ENCODE measurements around the gene SUMF1. TPM values are rescaled to one million over a fixed set of nuclear protein-coding genes. Genes with fewer than 3 reads are reported as not detected.
A peak's percentile ranks its signal among the peaks of the same experiment; 100 is the strongest.

The SUMF1 gene
- total RNA-seq, 1 donor = 94.5 TPM

GRCh38 chr3:4380013-4380412 lies 87.1 kb downstream of the SUMF1 start:
- Histone ChIP-seq H3K27ac (ENCODE audit: low read depth, low read length) (no peak overlapping the region), H3K27me3 (ENCODE audit: insufficient read depth, low read length) (no peaks in the 10 kb centered on the region), H3K4me1 (ENCODE audit: insufficient read depth, low read length) (no peaks in the 10 kb centered on the region), H4K20me1 (ENCODE audit: insufficient read depth, low read length) (no peaks in the 10 kb centered on the region), H3K4me2 (ENCODE audit: insufficient read depth, low read length) (no peak overlapping the region), H2AFZ (ENCODE audit: low read length) (no peak overlapping the region), H3K9me3 (ENCODE audit: low read depth, low read length) (no peaks in the 10 kb centered on the region), H3K36me3 (ENCODE audit: insufficient read depth, low read length) (no peaks in the 10 kb centered on the region), H3K4me3 (ENCODE audit: insufficient read depth, low read length) (no peak overlapping the region), H3K79me2 (ENCODE audit: insufficient read depth, low read length) (no peaks in the 10 kb centered on the region)
- TF ChIP-seq CTCF (IDR thresholded peaks at IDR 0.05; ENCODE audit: extremely low read depth, low read depth, low read length) = no peak
- no peak for DNase-seq (ENCODE audit: insufficient read length, low spot score, missing footprints)

GRCh38 chr3:4376499-4376898 lies 90.6 kb downstream of the SUMF1 start:
- H3K27ac ChIP-seq (ENCODE audit: low read depth, low read length) = no peak overlapping the region
- H3K27me3 ChIP-seq (ENCODE audit: insufficient read depth, low read length) = no peaks in the 10 kb centered on the region
- no peaks in the 10 kb centered on the region for H3K79me2 ChIP-seq (ENCODE audit: insufficient read depth, low read length)
- no peaks in the 10 kb centered on the region for H3K4me1 ChIP-seq (ENCODE audit: insufficient read depth, low read length)
- DNase-seq (ENCODE audit: insufficient read length, low spot score, missing footprints) = peak; percentile 30
- no peak overlapping the region for H2AFZ ChIP-seq (ENCODE audit: low read length)
- no peak for TF ChIP-seq CTCF (IDR thresholded peaks at IDR 0.05; ENCODE audit: extremely low read depth, low read depth, low read length)
- H3K4me2 ChIP-seq (ENCODE audit: insufficient read depth, low read length) = no peak overlapping the region
- no peaks in the 10 kb centered on the region for H3K36me3 ChIP-seq (ENCODE audit: insufficient read depth, low read length)
- no peaks in the 10 kb centered on the region for H4K20me1 ChIP-seq (ENCODE audit: insufficient read depth, low read length)
- H3K9me3 ChIP-seq (ENCODE audit: low read depth, low read length) = no peaks in the 10 kb centered on the region
- no peak overlapping the region for H3K4me3 ChIP-seq (ENCODE audit: insufficient read depth, low read length)

GRCh38 chr3:4375911-4376310 lies 91.2 kb downstream of the SUMF1 start:
- Histone ChIP-seq H3K79me2 (ENCODE audit: insufficient read depth, low read length) (no peaks in the 10 kb centered on the region), H3K27ac (ENCODE audit: low read depth, low read length) (no peak overlapping the region), H3K36me3 (ENCODE audit: insufficient read depth, low read length) (no peaks in the 10 kb centered on the region), H2AFZ (ENCODE audit: low read length) (no peak overlapping the region), H3K9me3 (ENCODE audit: low read depth, low read length) (no peaks in the 10 kb centered on the region), H3K4me2 (ENCODE audit: insufficient read depth, low read length) (no peak overlapping the region), H4K20me1 (ENCODE audit: insufficient read depth, low read length) (no peaks in the 10 kb centered on the region), H3K27me3 (ENCODE audit: insufficient read depth, low read length) (no peaks in the 10 kb centered on the region), H3K4me3 (ENCODE audit: insufficient read depth, low read length) (no peak overlapping the region), H3K4me1 (ENCODE audit: insufficient read depth, low read length) (no peaks in the 10 kb centered on the region)
- no peak for TF ChIP-seq CTCF (IDR thresholded peaks at IDR 0.05; ENCODE audit: extremely low read depth, low read depth, low read length)
- no peak for DNase-seq (ENCODE audit: insufficient read length, low spot score, missing footprints)

- Histone ChIP-seq H2AFZ (ENCODE audit: low read length) (no peak overlapping the region), H3K4me1 (ENCODE audit: insufficient read depth, low read length) (no peaks in the 10 kb centered on the region), H3K27me3 (ENCODE audit: insufficient read depth, low read length) (no peaks in the 10 kb centered on the region), H3K27ac (ENCODE audit: low read depth, low read length) (no peak overlapping the region), H4K20me1 (ENCODE audit: insufficient read depth, low read length) (no peaks in the 10 kb centered on the region), H3K79me2 (ENCODE audit: insufficient read depth, low read length) (no peaks in the 10 kb centered on the region), H3K4me2 (ENCODE audit: insufficient read depth, low read length) (no peak overlapping the region), H3K4me3 (ENCODE audit: insufficient read depth, low read length) (no peak overlapping the region), H3K36me3 (ENCODE audit: insufficient read depth, low read length) (no peaks in the 10 kb centered on the region), H3K9me3 (ENCODE audit: low read depth, low read length) (no peaks in the 10 kb centered on the region)
- TF ChIP-seq CTCF (IDR thresholded peaks at IDR 0.05; ENCODE audit: extremely low read depth, low read depth, low read length) = no peak
- DNase-seq (ENCODE audit: insufficient read length, low spot score, missing footprints) = no peak
Observed at GRCh38 chr3:4373669-4374068, 93.4 kb downstream of the SUMF1 start.
